HepG2 (cell line): ENCODE data around the gene SLX4. TPM values are rescaled to one million over a fixed set of nuclear protein-coding genes. Genes with fewer than 3 reads are reported as not detected.

Source experiments
- FOXP1 ChIP-seq, 2 experiments: fragments of 450-650 bp in 1 of 2; IDR thresholded peaks; 2 replicates each; pipeline ENCODE4 v1.6.1; 2017 to 2018; ENCODE audit warnings: antibody characterized with exemption in 1 of 2
- KDM5B ChIP-seq: sonication (generic); formaldehyde crosslinking; IDR thresholded peaks from 2 replicates; pipeline ENCODE4 v1.4.0; 2020; ENCODE audit warnings: missing genetic modification reagents, mild to moderate bottlenecking, borderline replicate concordance
- NCOR1 ChIP-seq: fragments of 200-600 bp; sonication (generic); IDR thresholded peaks from 2 replicates; pipeline ENCODE4 v1.7.0; 2017; ENCODE audit warnings: antibody characterized with exemption, low read length, borderline replicate concordance
- RCOR2 ChIP-seq: IDR thresholded peaks from 2 replicates; pipeline ENCODE4 v1.6.1; 2016; ENCODE audit warnings: missing biosample characterization, missing genetic modification reagents
- RXRA ChIP-seq: sonication (generic); formaldehyde crosslinking; IDR thresholded peaks from 2 replicates; pipeline ENCODE4 v1.5.1; 2020; ENCODE audit warnings: missing genetic modification reagents
- SNRNP70 ChIP-seq: fragments of 200-400 bp; formaldehyde crosslinking; IDR thresholded peaks from 2 replicates; pipeline ENCODE4 v1.6.1; 2017; ENCODE audit warnings: mild to moderate bottlenecking, low read depth, low read length, moderate library complexity
- YEATS2 ChIP-seq: sonication (generic); formaldehyde crosslinking; IDR thresholded peaks from 2 replicates; pipeline ENCODE4 v1.4.0; 2020; ENCODE audit warnings: missing genetic modification reagents, borderline replicate concordance
- ZNF337 ChIP-seq: sonication (generic); formaldehyde crosslinking; IDR thresholded peaks from 2 replicates; pipeline ENCODE4 v1.5.1; 2020; ENCODE audit warnings: missing genetic modification reagents, low read depth, mild to moderate bottlenecking, borderline replicate concordance
- ZNF501 ChIP-seq: sonication (generic); formaldehyde crosslinking; IDR thresholded peaks from 2 replicates; pipeline ENCODE4 v1.5.1; 2020; ENCODE audit warnings: mild to moderate bottlenecking, moderate library complexity, missing genetic modification reagents
- ZSCAN22 ChIP-seq: sonication (generic); formaldehyde crosslinking; IDR thresholded peaks from 2 replicates; pipeline ENCODE4 v1.4.0; 2020; ENCODE audit warnings: mild to moderate bottlenecking, missing genetic modification reagents
- ZZZ3 ChIP-seq: sonication (generic); formaldehyde crosslinking; IDR thresholded peaks from 2 replicates; pipeline ENCODE4 v1.4.0; 2020; ENCODE audit warnings: missing genetic modification reagents, mild to moderate bottlenecking, borderline replicate concordance
- polyA plus RNA-seq, 8 experiments: library from polyadenylated mRNA; depleted of rRNA in 3 of 8; stranded (reverse) in 7 of 8; unstranded in 1 of 8; fragments of >200 nt; fragmentation: Illumina TruSeq in 4 of 8; extraction: Trizol in 4 of 8; gene quantifications; 2 replicates each; pipeline versions ENCODE4 v1.2.1 to v1.2.3, GENCODE V29; 2011 to 2016; ENCODE audit warnings: low read depth in 4 of 8, missing spikeins in 1 of 8, mixed read lengths in 1 of 8; ENCODE audit not compliant: insufficient read depth in 1 of 8
- total RNA-seq, 5 experiments: library from RNA; depleted of rRNA; stranded (reverse); fragments of >200 nt; fragmentation: Illumina TruSeq; extraction: Trizol; gene quantifications; 2 replicates each; pipeline ENCODE4 v1.2.3, GENCODE V29; 2016; ENCODE audit warnings: low read depth in 1 of 5
- TF ChIP-seq, protein P1 (sequence below): sonication (generic); formaldehyde crosslinking; IDR thresholded peaks from 2 replicates; pipeline ENCODE4 v1.5.1; 2020; ENCODE audit warnings: mild to moderate bottlenecking, moderate library complexity, missing genetic modification reagents
- TF ChIP-seq, protein P2 (sequence below): sonication (generic); formaldehyde crosslinking; IDR thresholded peaks from 2 replicates; pipeline ENCODE4 v1.5.0; 2020; ENCODE audit warnings: mild to moderate bottlenecking, missing genetic modification reagents
- TF ChIP-seq, protein P3 (sequence below): sonication (generic); formaldehyde crosslinking; IDR thresholded peaks from 2 replicates; pipeline ENCODE4 v1.5.0; 2020; ENCODE audit warnings: mild to moderate bottlenecking, missing genetic modification reagents
- TF ChIP-seq, protein P4 (sequence below): sonication (generic); formaldehyde crosslinking; IDR thresholded peaks from 2 replicates; pipeline ENCODE4 v1.5.1; 2020; ENCODE audit warnings: mild to moderate bottlenecking, missing genetic modification reagents, moderate library complexity

The SLX4 gene
- total and polyA plus RNA-seq, 2 of the 13 experiments (the other 11 are each of a cell fraction or from before 2014, with no cell fraction given), result 1.1 to 3.6 TPM

DNA sequence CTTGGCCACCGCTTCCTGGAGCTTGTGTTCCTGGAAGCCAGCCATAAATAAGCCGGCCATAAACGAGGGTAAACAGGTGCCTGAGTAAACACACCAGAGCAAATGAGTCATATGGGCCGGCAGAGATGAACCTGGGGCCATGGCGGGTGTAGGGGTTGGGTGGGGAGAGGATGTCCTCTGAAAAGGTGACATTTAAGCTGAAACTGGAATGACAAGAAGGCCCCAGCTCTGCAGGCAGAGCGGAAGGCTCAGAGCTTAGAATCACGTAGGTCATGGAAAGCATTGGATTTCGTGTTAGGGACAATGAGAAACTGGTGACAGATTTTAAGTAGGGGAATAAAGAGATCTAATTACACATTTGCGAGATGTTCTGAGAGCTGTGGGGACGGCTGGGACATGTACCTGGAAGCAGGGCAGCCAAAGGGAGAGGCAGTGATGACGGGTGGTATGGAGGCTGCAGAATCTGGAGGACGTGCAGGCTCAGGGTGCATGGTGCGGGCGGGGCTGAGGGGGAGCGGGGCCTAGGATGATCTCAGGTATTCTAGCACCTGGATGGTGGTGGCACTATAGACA is 35.0 kb upstream of the SLX4 start (continued):
- TF ChIP-seq, protein P1, sequence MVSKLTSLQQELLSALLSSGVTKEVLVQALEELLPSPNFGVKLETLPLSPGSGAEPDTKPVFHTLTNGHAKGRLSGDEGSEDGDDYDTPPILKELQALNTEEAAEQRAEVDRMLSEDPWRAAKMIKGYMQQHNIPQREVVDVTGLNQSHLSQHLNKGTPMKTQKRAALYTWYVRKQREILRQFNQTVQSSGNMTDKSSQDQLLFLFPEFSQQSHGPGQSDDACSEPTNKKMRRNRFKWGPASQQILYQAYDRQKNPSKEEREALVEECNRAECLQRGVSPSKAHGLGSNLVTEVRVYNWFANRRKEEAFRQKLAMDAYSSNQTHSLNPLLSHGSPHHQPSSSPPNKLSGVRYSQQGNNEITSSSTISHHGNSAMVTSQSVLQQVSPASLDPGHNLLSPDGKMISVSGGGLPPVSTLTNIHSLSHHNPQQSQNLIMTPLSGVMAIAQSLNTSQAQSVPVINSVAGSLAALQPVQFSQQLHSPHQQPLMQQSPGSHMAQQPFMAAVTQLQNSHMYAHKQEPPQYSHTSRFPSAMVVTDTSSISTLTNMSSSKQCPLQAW, result peak; percentile 74; the same call in 1 of the 2 replicates
- TF ChIP-seq ZNF501 (peak; percentile 81; the same call in 1 of the 2 replicates), FOXP1 (IDR thresholded peaks at IDR 0.05) (peak; percentile 85), FOXP1 (CRISPR knock-in tag; IDR thresholded peaks at IDR 0.05) (peak; percentile 97), YEATS2 (CRISPR knock-in tag) (no peak), RXRA (peak; percentile 44; the same call in 1 of the 2 replicates), ZSCAN22 (CRISPR knock-in tag) (no peak), ZNF337 (CRISPR knock-in tag) (no peak), NCOR1 (no peak), SNRNP70 (no peak), RCOR2 (CRISPR knock-in tag) (no peak), KDM5B (no peak), ZZZ3 (CRISPR knock-in tag) (no peak)
- TF ChIP-seq, protein P2, sequence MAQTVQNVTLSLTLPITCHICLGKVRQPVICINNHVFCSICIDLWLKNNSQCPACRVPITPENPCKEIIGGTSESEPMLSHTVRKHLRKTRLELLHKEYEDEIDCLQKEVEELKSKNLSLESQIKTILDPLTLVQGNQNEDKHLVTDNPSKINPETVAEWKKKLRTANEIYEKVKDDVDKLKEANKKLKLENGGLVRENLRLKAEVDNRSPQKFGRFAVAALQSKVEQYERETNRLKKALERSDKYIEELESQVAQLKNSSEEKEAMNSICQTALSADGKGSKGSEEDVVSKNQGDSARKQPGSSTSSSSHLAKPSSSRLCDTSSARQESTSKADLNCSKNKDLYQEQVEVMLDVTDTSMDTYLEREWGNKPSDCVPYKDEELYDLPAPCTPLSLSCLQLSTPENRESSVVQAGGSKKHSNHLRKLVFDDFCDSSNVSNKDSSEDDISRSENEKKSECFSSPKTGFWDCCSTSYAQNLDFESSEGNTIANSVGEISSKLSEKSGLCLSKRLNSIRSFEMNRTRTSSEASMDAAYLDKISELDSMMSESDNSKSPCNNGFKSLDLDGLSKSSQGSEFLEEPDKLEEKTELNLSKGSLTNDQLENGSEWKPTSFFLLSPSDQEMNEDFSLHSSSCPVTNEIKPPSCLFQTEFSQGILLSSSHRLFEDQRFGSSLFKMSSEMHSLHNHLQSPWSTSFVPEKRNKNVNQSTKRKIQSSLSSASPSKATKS (CRISPR knock-in tag), result no peak
- TF ChIP-seq, protein P3, sequence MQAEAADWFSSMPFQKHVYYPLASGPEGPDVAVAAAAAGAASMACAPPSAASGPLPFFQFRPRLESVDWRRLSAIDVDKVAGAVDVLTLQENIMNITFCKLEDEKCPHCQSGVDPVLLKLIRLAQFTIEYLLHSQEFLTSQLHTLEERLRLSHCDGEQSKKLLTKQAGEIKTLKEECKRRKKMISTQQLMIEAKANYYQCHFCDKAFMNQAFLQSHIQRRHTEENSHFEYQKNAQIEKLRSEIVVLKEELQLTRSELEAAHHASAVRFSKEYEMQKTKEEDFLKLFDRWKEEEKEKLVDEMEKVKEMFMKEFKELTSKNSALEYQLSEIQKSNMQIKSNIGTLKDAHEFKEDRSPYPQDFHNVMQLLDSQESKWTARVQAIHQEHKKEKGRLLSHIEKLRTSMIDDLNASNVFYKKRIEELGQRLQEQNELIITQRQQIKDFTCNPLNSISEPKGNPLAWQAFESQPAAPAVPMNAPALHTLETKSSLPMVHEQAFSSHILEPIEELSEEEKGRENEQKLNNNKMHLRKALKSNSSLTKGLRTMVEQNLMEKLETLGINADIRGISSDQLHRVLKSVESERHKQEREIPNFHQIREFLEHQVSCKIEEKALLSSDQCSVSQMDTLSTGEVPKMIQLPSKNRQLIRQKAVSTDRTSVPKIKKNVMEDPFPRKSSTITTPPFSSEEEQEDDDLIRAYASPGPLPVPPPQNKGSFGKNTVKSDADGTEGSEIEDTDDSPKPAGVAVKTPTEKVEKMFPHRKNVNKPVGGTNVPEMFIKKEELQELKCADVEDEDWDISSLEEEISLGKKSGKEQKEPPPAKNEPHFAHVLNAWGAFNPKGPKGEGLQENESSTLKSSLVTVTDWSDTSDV (CRISPR knock-in tag), result no peak
- TF ChIP-seq, protein P4, sequence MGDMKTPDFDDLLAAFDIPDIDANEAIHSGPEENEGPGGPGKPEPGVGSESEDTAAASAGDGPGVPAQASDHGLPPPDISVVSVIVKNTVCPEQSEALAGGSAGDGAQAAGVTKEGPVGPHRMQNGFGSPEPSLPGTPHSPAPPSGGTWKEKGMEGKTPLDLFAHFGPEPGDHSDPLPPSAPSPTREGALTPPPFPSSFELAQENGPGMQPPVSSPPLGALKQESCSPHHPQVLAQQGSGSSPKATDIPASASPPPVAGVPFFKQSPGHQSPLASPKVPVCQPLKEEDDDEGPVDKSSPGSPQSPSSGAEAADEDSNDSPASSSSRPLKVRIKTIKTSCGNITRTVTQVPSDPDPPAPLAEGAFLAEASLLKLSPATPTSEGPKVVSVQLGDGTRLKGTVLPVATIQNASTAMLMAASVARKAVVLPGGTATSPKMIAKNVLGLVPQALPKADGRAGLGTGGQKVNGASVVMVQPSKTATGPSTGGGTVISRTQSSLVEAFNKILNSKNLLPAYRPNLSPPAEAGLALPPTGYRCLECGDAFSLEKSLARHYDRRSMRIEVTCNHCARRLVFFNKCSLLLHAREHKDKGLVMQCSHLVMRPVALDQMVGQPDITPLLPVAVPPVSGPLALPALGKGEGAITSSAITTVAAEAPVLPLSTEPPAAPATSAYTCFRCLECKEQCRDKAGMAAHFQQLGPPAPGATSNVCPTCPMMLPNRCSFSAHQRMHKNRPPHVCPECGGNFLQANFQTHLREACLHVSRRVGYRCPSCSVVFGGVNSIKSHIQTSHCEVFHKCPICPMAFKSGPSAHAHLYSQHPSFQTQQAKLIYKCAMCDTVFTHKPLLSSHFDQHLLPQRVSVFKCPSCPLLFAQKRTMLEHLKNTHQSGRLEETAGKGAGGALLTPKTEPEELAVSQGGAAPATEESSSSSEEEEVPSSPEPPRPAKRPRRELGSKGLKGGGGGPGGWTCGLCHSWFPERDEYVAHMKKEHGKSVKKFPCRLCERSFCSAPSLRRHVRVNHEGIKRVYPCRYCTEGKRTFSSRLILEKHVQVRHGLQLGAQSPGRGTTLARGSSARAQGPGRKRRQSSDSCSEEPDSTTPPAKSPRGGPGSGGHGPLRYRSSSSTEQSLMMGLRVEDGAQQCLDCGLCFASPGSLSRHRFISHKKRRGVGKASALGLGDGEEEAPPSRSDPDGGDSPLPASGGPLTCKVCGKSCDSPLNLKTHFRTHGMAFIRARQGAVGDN (CRISPR knock-in tag), result no peak
